Rectal smooth muscle tissue (tissue), 1 donor: ENCODE results near the gene KDM5A.

Source experiments
- H3K27ac ChIP-seq: one replicate; pipeline ENCODE4 v1.7.0; 2013; ENCODE audit warnings: low read depth, low read length, inconsistent platforms
- H3K27me3 ChIP-seq: one replicate; pipeline ENCODE4 v1.7.0; 2013; ENCODE audit warnings: low read length; ENCODE audit not compliant: control insufficient read depth, insufficient read depth
- H3K36me3 ChIP-seq: one replicate; pipeline ENCODE4 v1.7.0; 2013; ENCODE audit warnings: low read length; ENCODE audit not compliant: control insufficient read depth, insufficient read depth
- H3K4me1 ChIP-seq: one replicate; pipeline ENCODE4 v1.7.0; 2013; ENCODE audit warnings: low read length; ENCODE audit not compliant: control insufficient read depth, insufficient read depth
- H3K4me3 ChIP-seq: one replicate; pipeline ENCODE4 v1.7.0; 2013; ENCODE audit warnings: low read length
- H3K9ac ChIP-seq: one replicate; pipeline ENCODE4 v1.7.0; 2013; ENCODE audit warnings: low read length

KDM5A gene

DNA sequence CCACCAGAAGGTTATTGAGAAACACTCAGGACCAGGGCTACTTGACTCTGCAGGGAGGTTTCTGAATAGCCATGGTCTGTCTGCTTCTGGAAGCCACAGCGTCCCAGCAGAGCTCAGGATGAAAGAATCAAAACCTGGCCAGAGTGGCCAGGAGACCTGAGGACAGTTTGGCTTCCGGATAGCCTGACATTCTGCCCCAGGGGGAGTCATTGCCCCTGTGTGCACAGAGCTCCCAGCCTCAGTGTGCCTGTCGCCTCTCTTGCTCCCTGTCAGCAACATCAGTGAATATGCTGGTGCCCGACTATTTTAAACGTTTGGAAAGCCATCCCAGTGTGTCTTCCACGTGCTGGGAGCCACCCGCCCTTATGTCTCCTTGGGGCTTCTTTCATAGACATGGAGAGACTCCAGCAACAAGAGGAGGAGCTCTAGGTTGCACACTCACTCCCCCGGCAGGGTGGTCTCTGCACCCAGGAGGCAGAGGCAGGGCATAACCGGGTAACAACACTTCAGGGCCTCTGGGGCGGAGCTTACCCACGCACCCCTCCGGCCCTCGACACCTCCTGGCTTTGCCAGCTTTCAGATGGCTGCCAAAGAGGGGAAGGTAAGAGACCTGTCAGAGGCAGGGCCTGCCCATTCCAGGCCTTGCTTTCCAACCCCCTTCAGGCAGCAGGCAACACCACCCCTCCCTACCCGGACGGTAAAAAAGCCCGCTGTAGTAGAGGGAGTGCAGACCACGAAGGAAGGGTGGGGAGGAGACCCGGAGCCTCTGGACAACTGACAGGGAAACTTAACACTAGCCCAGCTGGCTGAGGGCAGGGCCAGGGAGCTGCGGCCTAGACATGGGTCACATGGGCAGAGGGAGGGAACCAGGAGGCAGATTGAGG is 156.1 kb downstream of the KDM5A start:
- Histone ChIP-seq H3K9ac (no peak overlapping the region), H3K4me1 (no peaks in the 10 kb centered on the region), H3K4me3 (no peak overlapping the region), H3K36me3 (no peaks in the 10 kb centered on the region), H3K27ac (no peak overlapping the region), H3K27me3 (no peaks in the 10 kb centered on the region)

DNA sequence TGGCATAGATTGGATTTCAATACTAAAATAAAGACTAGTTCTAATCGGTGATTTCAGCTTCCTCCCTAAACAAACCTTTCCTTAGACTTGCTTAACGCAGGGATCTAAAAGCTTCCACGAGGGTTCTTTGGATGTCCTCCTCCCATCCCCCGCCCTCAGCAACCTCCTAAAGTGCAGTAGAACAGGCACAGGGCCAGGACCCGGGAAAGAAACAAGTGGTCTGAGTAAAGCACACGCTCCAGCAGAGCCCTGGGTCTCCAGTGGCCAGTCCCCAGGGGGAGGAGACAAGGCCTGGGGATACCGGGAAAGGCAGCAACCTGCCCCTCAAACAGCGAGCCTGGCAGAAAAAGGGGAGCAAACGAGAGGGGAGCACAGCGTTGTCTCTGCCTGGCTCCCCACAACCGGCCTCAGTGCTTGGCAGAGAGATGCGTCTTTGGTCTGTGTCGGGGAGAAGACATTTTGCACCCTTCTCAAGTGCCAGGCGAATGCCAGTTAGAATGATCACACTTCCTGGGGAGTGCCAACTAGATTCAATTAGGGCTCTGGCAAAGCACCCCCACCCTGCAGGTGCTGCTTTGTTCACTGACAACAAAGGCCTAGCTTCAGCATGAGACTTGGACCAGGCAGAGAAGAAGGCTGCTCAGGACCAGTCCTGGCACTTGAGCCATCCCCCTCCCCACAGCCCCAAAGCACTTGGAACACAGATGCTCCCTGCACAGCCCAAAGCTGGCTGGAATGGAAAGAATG is 158.0 kb downstream of the KDM5A start:
- Histone ChIP-seq H3K4me1 (no peaks in the 10 kb centered on the region), H3K9ac (no peak overlapping the region), H3K36me3 (no peaks in the 10 kb centered on the region), H3K4me3 (no peak overlapping the region), H3K27me3 (no peaks in the 10 kb centered on the region), H3K27ac (no peak overlapping the region)
